Germinal center (tissue), 1 donor: Measurements from ENCODE around the gene CPED1.
"Not testable (repeated sequence)": the region's sequence is repeated elsewhere in the genome, so short reads cannot be mapped to it uniquely, and the experiment has no call there.

Experiments
- DNase-seq: peaks from one replicate; pipeline ENCODE4 v3.0.0; 2012; ENCODE audit warnings: mixed read lengths, low spot score

Gene CPED1

GRCh38 chr7:121097577-121097976, 109.1 kb downstream of the CPED1 start:
- no peak for DNase-seq

- DNase-seq: no peak
These were observed 111.1 kb downstream of the CPED1 start for GRCh38 chr7:121099572-121099971.

GRCh38 chr7:121101083-121101482, 112.6 kb downstream of the CPED1 start:
- DNase-seq: no peak

DNA sequence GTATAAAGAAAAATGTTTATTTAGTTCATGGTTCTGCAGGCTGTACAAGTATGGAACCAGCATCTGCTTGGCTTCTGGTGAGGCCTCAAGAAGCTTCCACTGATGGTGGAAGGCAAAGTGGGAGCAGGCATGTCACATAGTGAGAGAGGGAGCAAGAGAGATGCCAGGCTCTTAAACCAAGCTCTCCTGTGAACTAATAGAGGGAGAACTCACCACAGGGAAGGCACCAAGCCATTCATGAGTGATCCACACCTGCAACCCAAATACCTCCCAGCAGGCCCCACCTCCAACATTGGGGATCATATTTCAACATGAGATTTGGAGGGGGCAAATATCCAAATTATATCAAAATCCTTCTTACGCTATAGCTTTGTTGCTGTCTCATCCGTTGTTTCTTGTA, 113.1 kb downstream of the CPED1 start:
- DNase-seq: no peak

GRCh38 chr7:121102619-121103018, 114.1 kb downstream of the CPED1 start:
- DNase-seq: no peak

DNA sequence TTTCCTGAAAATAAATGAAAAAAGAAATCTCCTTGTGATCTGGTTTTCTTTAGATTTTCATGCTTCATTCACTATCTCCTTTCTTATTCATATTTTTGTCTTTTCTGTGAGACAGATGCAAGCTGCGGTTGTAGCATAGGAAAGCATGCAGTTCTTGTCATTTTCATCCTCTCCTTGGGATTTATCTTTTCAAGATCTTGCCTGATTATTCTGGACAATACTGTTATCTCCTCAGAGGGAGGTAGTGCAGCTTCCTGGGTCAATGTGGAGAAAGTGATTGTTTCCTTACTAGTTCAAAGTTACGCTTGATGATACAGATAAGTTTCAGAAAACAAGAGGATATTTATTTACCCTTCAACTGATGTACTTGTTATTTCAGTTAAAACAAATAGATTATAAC, 114.6 kb downstream of the CPED1 start:
- no peak for DNase-seq

GRCh38 chr7:121103579-121103978, 115.1 kb downstream of the CPED1 start:
- no peak for DNase-seq

DNA sequence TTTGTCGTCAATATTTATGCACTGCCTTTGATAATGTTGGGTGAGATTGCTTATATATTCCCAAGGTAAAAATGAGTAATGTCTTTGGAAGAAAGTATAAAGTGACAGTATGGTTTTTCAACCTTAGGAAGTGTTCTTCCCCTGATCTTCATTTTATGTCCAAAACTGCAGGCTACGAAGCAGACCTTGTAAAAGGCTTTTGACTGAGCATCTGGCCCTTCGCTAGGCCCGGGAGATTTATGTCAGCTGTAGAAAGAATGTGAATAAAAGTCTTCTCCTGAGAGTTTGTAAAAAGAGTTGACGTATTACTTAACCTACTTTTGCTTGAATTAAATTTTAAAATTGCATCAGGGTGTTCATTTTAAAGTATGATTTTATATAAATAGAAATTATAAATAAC, 116.8 kb downstream of the CPED1 start:
- no peak for DNase-seq

- peak; percentile 16 for DNase-seq
These were observed 119.5 kb downstream of the CPED1 start for GRCh38 chr7:121107923-121108498.

GRCh38 chr7:121109145-121109544, 120.6 kb downstream of the CPED1 start:
- no peak for DNase-seq

GRCh38 chr7:121113288-121113687, 124.8 kb downstream of the CPED1 start:
- DNase-seq: no peak

DNA sequence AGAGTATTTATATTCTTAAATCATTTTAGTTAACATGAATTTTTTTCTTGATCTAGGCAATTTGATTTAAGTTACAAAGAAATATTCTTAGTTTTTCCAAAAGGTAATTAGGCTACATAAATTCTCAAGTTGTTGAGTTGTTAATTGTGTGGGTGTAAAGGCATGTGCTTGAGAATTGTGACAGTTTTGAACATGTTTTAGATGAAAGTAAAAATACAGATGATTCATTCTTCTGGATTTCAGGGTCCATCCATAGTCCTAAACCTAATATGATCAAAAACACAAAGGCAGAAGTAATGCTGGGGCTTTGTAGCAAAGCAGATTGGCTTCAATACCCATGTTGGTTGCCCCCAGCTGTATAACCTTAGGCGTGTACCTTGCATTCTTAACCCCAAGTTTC, 127.9 kb downstream of the CPED1 start:
- no peak for DNase-seq

- DNase-seq: no peak
These were observed 130.5 kb downstream of the CPED1 start for GRCh38 chr7:121119047-121119446.

GRCh38 chr7:121123032-121123431, 134.5 kb downstream of the CPED1 start:
- DNase-seq: no peak

- not testable (repeated sequence) for DNase-seq
These were observed 136.9 kb downstream of the CPED1 start for GRCh38 chr7:121125454-121125853.

DNA sequence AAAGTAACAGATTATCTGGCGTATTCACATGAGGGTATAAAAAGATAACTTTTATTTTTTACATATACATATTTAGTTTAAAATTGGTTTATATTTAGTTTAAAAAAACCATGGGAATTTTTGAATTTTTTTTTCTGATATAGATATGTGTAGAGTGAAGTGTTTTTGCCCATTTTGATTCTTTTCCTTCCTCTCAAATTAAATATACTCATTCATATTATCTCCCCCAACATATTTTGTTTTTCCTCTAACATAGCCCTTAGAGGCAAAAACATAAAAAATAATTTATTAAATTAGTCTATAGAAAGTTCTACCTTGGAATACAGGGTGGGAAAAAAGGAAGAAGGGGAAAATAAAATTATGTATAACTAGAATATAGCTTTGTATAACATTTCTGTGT, 137.7 kb downstream of the CPED1 start:
- DNase-seq: no peak

- DNase-seq: no peak
These were observed 138.5 kb downstream of the CPED1 start for GRCh38 chr7:121126801-121127534.

DNA sequence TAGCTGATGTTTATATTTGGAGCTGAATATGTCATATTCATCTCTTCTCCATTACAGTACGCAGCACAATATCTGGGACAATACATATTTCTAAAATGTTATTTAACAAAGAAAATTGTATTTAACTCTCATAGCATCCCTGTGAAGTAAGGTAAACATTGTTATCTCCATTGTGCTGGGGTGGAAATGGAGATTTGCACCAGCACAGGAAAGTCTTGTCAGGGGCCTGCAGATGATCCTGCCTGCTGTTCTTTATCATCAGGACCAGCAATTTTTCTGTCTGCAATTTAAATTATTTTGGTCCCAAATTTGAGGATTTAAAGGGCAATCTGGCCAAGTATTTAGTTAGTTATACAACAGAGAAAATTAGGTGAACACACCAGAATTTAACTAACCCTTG, 144.4 kb downstream of the CPED1 start:
- DNase-seq: no peak

- no peak for DNase-seq
These were observed 144.9 kb downstream of the CPED1 start for GRCh38 chr7:121133444-121133843.

- no peak for DNase-seq
These were observed 149.1 kb downstream of the CPED1 start for GRCh38 chr7:121137580-121137979.

- DNase-seq: no peak
These were observed 149.9 kb downstream of the CPED1 start for GRCh38 chr7:121138262-121138933.

DNA sequence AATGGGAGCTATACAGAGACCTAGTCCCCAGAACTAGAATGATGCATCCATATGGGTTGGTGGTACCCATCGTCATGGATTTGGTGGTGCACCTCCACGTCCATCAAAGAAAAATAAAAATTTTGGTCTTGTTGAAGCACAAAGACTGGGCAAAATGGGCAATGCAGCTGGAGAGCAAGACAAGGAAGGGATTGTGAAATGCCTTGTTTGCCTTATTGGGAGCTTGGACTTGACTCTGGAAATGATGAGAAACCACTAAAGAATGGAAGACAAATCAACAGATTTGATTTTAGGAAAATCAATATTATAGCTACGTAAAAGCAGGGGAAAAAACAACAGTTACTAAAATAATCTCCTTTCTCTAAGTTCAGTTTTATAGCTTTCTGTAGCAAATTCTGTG, 150.9 kb downstream of the CPED1 start:
- DNase-seq: no peak

- DNase-seq: no peak
These were observed 152.3 kb downstream of the CPED1 start for GRCh38 chr7:121140790-121141189.
